BLaER1 (cell line): Measurements from ENCODE around the gene MYL7.
A peak's percentile ranks its signal among the peaks of the same experiment; 100 is the strongest.

Source experiments
- H3K27ac ChIP-seq: shearing (Covaris generic); formaldehyde crosslinking; 2 replicates; pipeline ENCODE4 v1.8.1; 2022
- H3K27me3 ChIP-seq: shearing (Covaris generic); formaldehyde crosslinking; 2 replicates; pipeline ENCODE4 v1.8.1; 2022
- H3K36me3 ChIP-seq: shearing (Covaris generic); formaldehyde crosslinking; 2 replicates; pipeline ENCODE4 v1.8.1; 2022
- H3K4me1 ChIP-seq: shearing (Covaris generic); formaldehyde crosslinking; 2 replicates; pipeline ENCODE4 v1.8.1; 2022
- H3K4me2 ChIP-seq: shearing (Covaris generic); formaldehyde crosslinking; 2 replicates; pipeline ENCODE4 v1.8.1; 2022
- H3K4me3 ChIP-seq: shearing (Covaris generic); formaldehyde crosslinking; 2 replicates; pipeline ENCODE4 v1.8.1; 2022
- H3K9ac ChIP-seq: shearing (Covaris generic); formaldehyde crosslinking; 2 replicates; pipeline ENCODE4 v1.8.1; 2022
- H3K9me3 ChIP-seq: shearing (Covaris generic); formaldehyde crosslinking; 2 replicates; pipeline ENCODE4 v1.8.1; 2022
- H4K20me1 ChIP-seq: shearing (Covaris generic); formaldehyde crosslinking; 2 replicates; pipeline ENCODE4 v1.8.1; 2022
- Cebpa-rat ChIP-seq: shearing (Covaris generic); IDR thresholded peaks from 2 replicates; pipeline ENCODE4 v1.8.1; 2022

Gene MYL7

DNA sequence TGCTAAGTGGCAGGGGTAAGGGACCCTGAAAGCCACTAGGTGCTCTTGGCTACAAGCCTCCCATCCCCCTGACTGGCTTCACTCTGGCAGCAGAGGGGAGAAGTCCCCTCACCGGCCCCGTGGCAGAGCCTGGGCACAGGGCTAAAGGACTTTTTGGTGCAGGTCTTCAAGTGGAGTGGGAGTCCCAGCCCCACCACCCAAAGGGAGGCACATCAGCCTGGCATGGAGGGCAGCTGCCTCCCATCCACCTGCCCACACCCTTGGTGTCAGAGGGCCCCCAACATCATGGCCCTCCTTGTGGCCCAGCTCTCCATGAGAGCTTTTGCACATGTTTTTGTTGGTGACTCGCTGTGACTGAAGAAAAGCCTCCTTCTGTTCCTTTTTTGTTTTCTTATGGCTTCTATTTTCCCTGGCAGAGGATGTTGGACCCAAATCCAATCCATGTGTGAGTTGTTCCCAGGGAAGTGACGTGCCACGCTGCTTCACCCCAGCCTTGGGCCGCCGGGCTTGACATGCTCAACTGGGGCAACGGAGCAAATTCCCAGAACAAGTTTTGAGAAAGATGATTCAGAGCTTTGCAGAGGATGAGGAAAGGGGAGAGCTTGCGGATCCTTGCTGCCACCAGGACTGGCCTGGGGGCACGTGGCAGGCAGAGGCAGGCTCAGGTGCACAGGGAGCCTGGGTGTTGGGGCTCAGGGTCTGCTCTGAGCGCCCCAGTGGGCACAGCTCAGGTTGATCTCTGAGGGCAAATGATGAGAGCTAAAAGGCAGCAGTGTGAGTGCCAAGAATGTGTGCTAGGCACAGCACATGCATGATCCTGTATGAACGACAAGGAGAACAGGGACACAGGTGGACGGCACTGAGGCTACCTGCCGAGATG is 38.9 kb downstream of the MYL7 start:
- peak overlapping the region; percentile 99 for H3K27ac ChIP-seq
- H3K4me2 ChIP-seq: peak overlapping the region; percentile 76
- no peak for TF ChIP-seq Cebpa-rat
- H3K27me3 ChIP-seq: no peaks in the 10 kb centered on the region
- no peaks in the 10 kb centered on the region for H3K9me3 ChIP-seq
- H3K4me1 ChIP-seq: peaks cover 88% of the 10 kb centered on the region
- peak overlapping the region; percentile 81 for H3K4me3 ChIP-seq
- peak overlapping the region; percentile 80 for H3K9ac ChIP-seq
- H3K36me3 ChIP-seq: peaks cover 20% of the 10 kb centered on the region
- H4K20me1 ChIP-seq: peaks cover 26% of the 10 kb centered on the region

DNA sequence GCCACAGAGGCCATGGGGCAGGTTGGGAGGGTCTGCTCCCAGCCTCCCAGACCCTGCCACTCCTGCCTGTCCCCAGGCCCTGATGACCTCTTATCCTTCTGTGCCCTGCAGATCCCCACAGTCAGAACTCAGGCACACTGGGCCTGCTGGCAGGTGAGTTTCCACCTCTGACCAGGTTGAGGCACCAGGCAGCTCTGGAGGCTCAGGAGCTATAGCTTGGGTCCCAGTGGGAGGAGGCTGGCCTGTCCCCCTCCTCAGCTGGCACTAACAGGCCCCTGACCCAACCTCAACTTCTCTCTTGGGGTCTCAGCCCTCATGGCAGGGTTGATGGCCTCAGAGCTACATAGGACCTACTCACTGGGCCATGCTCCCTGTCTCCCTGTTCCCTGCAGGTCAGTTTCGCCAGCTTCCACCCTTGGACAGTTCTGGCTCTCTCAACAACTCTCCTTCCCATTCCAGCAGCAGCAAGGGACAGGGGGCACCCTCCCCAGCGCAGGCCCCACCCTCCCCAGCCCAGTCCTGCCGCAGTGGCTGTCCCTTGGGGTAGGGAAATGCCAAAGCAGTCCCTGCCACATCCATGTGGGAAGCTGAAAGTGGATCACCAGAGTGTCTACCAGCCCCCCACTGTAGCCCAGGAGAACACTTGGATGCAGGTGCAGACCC is 39.7 kb downstream of the MYL7 start:
- no peaks in the 10 kb centered on the region for H3K27me3 ChIP-seq
- peaks cover 12% of the 10 kb centered on the region for H3K36me3 ChIP-seq
- peak overlapping the region; percentile 99 for H3K27ac ChIP-seq
- H3K4me1 ChIP-seq: peaks cover 88% of the 10 kb centered on the region
- peak overlapping the region; percentile 76 for H3K4me2 ChIP-seq
- no peaks in the 10 kb centered on the region for H3K9me3 ChIP-seq
- no peak for TF ChIP-seq Cebpa-rat
- peaks cover 18% of the 10 kb centered on the region for H4K20me1 ChIP-seq
- peak overlapping the region; percentile 54 for H3K4me3 ChIP-seq
- peak overlapping the region; percentile 80 for H3K9ac ChIP-seq

DNA sequence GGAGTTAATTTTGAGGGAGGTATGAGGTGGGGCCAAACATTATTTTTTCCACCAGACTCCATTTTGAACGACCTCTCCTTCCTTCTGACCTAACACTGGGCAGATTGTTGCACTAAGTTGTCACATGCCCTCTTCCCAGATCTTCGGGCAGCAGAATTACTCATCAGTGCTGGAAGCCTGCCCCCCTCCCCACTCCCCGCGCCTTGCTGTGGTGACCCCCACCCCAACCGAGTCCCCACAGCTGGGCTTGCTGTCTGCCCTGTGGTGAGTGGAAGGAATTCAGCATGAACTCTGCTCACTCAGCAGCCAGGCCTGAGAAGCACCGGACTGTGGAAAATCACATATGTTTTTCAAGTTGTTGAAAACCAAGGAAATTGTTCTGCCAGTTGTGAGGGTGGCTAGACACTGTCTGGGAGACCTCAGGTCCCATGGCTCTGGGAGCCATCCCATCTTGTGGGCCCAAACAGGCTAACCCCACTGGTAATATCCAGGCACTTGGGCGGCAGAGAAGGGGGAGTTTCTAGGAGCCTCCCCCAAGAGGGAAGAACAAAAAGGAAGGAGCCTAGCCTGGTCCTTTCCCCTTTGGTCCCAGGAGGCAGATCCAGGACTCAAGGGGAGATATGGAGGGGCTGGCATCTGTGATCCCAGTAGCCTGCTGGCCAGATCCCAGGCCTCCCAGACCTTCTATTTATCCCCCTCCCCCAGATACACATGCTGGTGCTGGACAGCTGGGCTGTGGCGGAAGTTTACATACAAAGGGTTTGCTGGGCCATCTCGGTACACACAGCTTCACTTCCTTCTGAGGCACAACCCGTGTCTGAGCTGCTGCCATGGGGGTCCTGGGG is 40.5 kb downstream of the MYL7 start:
- Histone ChIP-seq H3K27ac (peak overlapping the region; percentile 99), H4K20me1 (peaks cover 11% of the 10 kb centered on the region)

DNA sequence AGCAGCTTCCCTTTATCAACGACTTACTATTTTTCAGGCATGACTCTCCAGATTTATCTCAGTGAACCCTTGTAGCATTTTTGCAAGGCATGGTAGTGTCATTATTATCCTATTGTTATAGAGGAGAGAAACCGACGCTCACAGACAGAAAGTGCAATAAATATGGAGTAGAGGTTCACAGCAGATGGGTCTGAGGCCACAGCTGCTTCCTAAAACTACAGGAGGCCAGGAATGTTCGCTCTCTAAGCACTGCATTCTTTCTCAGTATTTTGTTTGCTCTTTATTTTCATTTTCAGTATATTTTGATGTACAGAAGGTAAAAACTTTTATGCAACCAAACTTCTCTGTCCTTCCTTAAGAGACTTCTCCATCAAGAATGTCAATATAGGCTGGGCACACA is 41.5 kb downstream of the MYL7 start:
- Histone ChIP-seq H3K4me3 (no peak overlapping the region), H3K27me3 (no peaks in the 10 kb centered on the region), H4K20me1 (peaks cover under 1% of the 10 kb centered on the region; the same call in 1 of the 2 replicates), H3K27ac (peak overlapping the region; percentile 99), H3K4me1 (peaks cover 92% of the 10 kb centered on the region), H3K4me2 (peak overlapping the region; percentile 76), H3K36me3 (no peaks in the 10 kb centered on the region), H3K9ac (peak overlapping the region; percentile 80), H3K9me3 (no peaks in the 10 kb centered on the region)
- no peak for TF ChIP-seq Cebpa-rat

More for the DNA sequence above, 40.5 kb downstream of the MYL7 start:
- no peak for TF ChIP-seq Cebpa-rat
- Histone ChIP-seq H3K36me3 (peaks cover 4% of the 10 kb centered on the region; the same call in 1 of the 2 replicates), H3K27me3 (no peaks in the 10 kb centered on the region), H3K4me2 (peak overlapping the region; percentile 76), H3K4me1 (peaks cover 88% of the 10 kb centered on the region), H3K9ac (peak overlapping the region; percentile 80), H3K4me3 (peak overlapping the region; percentile 54), H3K9me3 (no peaks in the 10 kb centered on the region)

DNA sequence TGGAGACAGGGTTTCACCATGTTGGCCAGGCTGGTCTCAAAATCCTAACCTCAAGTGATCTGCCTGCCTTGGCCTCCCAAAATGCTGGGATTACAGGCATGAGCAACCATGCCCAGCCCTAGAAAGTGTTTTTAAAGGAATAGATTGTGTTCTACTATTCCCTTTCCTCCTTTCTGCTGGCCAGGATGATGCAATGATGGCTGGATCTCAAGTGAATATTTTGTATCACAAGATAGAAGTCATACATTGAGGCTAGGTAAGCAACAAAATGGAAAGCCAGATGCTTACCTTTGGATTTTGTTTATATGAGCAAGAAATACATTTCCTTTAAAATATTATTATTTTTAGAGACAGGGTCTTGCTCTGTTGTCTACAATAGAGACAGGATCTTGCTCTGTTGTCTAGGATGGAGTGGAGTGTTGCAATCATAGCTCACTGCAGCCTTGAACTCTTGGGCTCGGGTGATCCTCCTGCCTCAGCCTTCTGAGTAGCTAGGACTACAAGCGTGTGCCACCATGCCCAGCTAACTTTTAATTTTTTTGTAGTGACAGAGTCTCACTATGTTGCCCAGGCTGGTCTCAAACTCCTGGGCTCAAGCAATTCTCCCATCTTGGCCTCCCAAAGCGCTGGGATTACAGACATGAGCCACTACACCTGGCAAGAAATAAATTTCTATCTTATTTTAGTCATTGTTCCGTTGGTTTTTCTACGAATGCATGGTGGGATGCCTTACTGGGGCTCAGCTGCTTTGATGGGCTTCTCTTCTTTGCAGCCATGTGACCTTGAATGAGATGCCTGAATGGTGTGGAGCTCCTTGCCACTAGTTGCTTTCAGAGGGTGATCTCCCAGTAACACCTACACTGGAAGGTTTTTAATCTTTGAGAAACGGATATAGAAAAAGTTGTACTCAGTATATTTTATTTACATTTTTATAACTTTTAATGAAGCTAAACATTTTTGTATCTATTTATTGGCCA is 42.8 kb downstream of the MYL7 start:
- Histone ChIP-seq H3K4me2 (peak overlapping the region; percentile 76), H3K4me1 (peaks cover 100% of the 10 kb centered on the region), H3K9me3 (no peaks in the 10 kb centered on the region), H3K4me3 (no peak overlapping the region), H3K36me3 (no peaks in the 10 kb centered on the region), H3K27me3 (no peaks in the 10 kb centered on the region), H3K9ac (peak overlapping the region; percentile 91), H3K27ac (peak overlapping the region; percentile 99), H4K20me1 (no peaks in the 10 kb centered on the region)
- peak; percentile 40; the same call in 1 of the 2 replicates for TF ChIP-seq Cebpa-rat

DNA sequence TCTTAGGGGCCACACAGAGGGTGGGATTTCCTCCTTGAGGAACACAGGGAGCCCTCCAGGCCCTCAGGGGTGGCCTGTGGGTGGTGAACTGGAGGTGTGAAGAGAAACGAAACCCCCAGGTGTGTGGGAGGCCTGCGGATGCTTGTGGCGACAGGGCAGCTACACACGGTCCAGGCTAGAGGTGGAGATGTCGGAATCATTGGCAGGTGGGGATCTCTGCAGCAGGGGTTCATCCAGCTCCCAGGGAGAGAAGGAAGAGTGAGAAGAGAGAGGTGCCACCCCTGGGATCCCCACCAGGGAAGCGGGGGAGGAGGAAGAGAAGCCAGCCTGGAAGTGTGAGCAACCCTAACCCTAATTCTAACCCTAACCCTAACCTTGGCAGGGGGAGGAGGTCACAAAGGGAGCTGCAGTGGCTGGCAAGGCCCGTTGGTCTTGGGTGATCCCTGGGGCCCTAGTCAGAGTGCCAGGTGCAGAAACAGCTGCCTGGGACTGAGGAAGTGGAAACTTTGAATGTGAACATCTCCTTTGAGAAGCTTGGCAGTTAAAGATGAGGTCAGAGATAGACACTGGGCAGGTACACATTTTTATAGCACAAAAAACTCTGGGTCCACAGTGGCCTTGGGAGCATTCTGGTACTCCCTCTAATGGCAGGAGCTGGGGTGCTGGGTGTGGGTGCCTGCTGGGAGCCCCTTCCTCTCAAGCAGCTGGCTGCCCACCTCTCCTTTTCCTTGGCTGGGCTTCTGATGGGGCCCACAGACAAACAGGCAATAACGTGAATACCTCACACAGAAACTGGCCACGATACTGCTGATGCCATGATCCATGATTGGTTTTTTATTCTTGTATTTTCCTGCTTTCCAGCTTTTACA is 43.8 kb downstream of the MYL7 start:
- Histone ChIP-seq H3K4me2 (peak overlapping the region; percentile 76), H3K9ac (peak overlapping the region; percentile 91), H3K36me3 (no peaks in the 10 kb centered on the region), H3K4me1 (peaks cover 100% of the 10 kb centered on the region), H3K4me3 (no peak overlapping the region), H3K9me3 (no peaks in the 10 kb centered on the region), H3K27me3 (no peaks in the 10 kb centered on the region), H4K20me1 (no peaks in the 10 kb centered on the region), H3K27ac (peak overlapping the region; percentile 99)
- TF ChIP-seq Cebpa-rat: no peak

DNA sequence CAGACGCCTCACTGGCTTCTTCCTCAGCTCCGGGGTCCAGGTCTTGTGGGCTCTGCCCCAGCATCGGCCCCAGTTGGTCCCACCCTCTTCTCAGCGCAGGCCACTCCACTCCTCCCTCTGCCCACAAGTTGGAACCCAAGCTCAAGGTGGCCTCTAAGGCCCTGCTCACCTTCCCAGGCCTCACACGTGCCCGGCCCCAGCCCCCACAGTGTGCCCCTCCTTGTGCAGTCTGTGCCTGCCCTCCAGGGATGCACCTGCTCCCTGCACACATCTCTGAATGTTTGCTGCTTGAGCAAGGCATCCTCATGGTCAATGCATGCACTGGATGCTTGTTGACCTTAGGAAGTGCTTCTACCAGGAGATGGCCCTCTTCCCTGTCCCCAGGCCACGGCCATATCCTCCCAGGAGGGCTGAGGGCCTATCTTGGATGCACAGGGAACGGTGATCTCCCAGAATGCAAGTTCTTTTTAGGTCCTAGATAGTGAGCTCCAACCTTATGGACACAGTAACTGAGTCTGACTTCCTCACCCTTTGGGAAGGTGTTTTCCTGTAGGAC is 44.7 kb downstream of the MYL7 start:
- Histone ChIP-seq H3K9me3 (no peaks in the 10 kb centered on the region), H3K27me3 (no peaks in the 10 kb centered on the region), H3K4me2 (peak overlapping the region; percentile 76), H3K4me3 (no peak overlapping the region), H3K27ac (peak overlapping the region; percentile 99), H3K36me3 (no peaks in the 10 kb centered on the region), H3K4me1 (peaks cover 100% of the 10 kb centered on the region), H3K9ac (peak overlapping the region; percentile 91), H4K20me1 (no peaks in the 10 kb centered on the region)
- no peak for TF ChIP-seq Cebpa-rat

DNA sequence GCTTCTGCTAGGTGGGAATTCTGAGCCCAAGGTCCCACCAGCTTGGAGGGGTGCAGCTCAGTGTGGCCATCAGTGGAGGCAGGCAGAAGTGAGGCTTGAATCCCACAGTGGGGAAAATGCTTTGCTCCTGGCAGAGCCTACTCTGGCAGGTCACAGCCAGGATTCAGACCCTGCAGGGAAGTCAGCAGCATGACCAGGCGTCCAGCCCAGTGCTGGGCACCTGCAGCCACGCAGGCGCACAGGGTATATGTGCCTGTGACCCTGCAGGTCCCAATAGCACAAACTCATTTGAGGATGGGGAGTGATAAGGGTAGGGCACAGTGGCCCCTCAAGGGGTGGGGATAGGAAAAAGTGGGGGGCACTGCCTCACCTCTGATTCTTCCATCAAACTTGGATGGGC is 45.4 kb downstream of the MYL7 start:
- no peaks in the 10 kb centered on the region for H3K27me3 ChIP-seq
- no peak for TF ChIP-seq Cebpa-rat
- H3K36me3 ChIP-seq: no peaks in the 10 kb centered on the region
- H3K4me2 ChIP-seq: peak overlapping the region; percentile 76
- H3K4me1 ChIP-seq: peaks cover 100% of the 10 kb centered on the region
- no peak overlapping the region for H3K4me3 ChIP-seq
- no peaks in the 10 kb centered on the region for H4K20me1 ChIP-seq
- H3K9me3 ChIP-seq: no peaks in the 10 kb centered on the region
- H3K27ac ChIP-seq: peak overlapping the region; percentile 99
- H3K9ac ChIP-seq: peak overlapping the region; percentile 91
